ENCODE data around the gene LITAF.

The LITAF gene

DNA sequence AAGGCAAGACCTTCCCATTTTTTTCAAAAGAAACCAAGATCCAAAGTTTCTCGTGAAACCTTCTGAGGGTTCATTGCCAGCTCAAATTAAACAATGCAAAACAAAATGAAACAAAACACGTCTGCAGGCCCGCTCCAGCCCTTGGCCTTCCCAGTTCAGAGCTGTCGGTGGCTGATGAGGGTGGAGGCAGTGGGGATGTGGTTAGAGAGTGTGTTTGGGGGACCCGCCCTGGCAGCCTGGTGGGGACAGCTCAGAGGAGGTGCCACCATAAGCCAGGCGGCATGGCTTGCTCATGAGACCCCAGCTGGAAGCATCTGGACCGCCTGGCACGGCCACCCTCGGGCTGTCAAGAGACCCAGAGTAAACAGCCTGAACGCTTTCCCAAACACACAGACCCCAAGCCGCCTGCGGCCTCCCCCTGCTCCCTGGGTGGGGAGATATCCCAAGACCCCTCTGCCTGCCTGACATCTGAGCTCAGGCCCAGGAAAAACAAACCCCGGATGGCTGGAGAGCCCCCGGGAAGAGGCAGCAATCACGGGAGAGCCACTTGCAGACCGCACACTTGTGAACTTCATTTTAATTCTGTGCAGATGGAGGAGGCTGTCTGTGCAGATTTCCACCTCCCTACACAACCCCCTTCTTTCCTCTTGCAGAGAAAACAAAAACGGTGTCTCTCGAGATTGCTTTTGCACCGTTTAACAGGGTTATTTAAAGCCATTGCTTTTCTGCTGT is 35.4 kb upstream of the LITAF start:
- FAIRE-seq (peak; percentile 28), DNase-seq (ENCODE audit: insufficient read length, low spot score) (no peak)
- TF ChIP-seq TAF1 (IDR thresholded peaks at IDR 0.05; ENCODE audit: low read depth, low read length) (no peak), SPI1 (IDR thresholded peaks at IDR 0.05; ENCODE audit: low read depth, low read length) (no peak), PAX5 (IDR thresholded peaks at IDR 0.05; ENCODE audit: insufficient read depth, low read length, severe bottlenecking) (no peak), POU2F2 (IDR thresholded peaks at IDR 0.05; ENCODE audit: low read depth, low read length) (no peak), POLR2A (IDR thresholded peaks at IDR 0.05; ENCODE audit: low read depth, low read length) (no peak), POLR2AphosphoS5 (IDR thresholded peaks at IDR 0.05; ENCODE audit: low read depth, low read length) (no peak)

GRCh38 chr16:11621539-11621919 is 34.8 kb upstream of the LITAF start:
- no peak for FAIRE-seq
- TF ChIP-seq POU2F2 (IDR thresholded peaks at IDR 0.05; ENCODE audit: low read depth, low read length) (no peak), SPI1 (IDR thresholded peaks at IDR 0.05; ENCODE audit: low read depth, low read length) (no peak), POLR2A (IDR thresholded peaks at IDR 0.05; ENCODE audit: low read depth, low read length) (no peak), PAX5 (IDR thresholded peaks at IDR 0.05; ENCODE audit: insufficient read depth, low read length, severe bottlenecking) (no peak), POLR2AphosphoS5 (IDR thresholded peaks at IDR 0.05; ENCODE audit: low read depth, low read length) (no peak), TAF1 (IDR thresholded peaks at IDR 0.05; ENCODE audit: low read depth, low read length) (no peak)
- DNase-seq (ENCODE audit: insufficient read length, low spot score) = no peak

DNA sequence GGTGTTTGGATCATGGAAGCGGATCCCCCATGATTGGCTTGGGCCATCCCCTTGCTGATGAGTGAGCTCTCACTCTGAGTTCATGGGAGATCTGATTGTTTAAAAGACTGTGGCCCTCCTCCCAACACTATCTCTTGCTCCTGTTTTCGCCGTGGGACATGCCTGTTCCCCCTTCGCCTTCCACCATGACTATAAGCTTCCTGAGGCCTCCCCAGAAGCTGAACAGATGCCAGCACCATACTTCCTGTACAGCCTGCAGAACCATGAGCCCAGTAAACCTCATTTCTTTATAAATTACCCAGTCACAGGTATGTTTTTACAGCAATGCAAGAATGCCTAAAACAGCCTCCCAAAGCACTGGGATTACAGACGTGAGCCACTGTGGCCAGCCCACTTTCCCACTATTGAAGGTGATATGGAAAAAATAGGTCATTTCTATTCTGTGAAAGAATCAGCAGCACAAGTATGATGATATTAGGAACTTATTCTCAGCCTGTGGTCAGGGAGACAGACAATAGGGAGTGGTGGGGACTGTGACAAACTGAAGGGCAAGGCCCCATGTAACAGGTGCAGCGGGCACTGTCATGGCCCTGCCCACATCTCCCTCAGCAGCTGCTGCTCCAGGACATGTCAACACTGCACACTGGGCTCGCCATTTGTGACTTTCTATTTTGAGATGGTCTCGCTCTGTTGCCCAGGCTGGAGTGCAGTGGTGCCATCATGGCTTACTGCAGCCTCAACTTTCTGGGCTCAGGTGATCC is 33.7 kb upstream of the LITAF start:
- DNase-seq (ENCODE audit: insufficient read length, low spot score) (no peak), FAIRE-seq (no peak)
- TF ChIP-seq POU2F2 (IDR thresholded peaks at IDR 0.05; ENCODE audit: low read depth, low read length) (no peak), SPI1 (IDR thresholded peaks at IDR 0.05; ENCODE audit: low read depth, low read length) (no peak), TAF1 (IDR thresholded peaks at IDR 0.05; ENCODE audit: low read depth, low read length) (no peak), PAX5 (IDR thresholded peaks at IDR 0.05; ENCODE audit: insufficient read depth, low read length, severe bottlenecking) (no peak), POLR2AphosphoS5 (IDR thresholded peaks at IDR 0.05; ENCODE audit: low read depth, low read length) (no peak), POLR2A (IDR thresholded peaks at IDR 0.05; ENCODE audit: low read depth, low read length) (no peak)

DNA sequence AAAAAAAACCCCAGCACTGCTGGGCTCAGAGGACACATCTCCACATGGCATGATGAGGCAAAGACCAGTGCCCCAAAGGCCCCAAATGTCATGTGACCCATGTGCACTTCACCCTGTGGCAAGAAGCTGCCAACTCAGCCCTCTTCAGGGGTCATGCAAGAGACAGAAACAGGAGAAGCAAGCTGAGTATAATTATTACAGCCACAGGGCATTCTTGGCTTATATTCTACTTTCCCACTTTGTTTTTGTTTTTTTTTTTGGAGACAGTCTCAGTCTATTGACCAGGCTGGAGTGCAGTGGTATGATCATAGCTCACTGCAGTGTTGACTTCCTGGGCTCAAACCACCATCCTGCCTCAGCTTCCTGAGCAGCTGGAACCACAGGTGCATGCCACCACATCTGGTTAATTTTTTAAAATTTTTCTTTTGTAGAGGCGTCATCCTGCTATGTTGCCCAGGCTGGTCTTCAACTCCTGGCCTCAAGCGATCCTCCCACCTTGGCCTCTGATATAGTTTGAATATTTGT is 32.7 kb upstream of the LITAF start:
- DNase-seq (ENCODE audit: insufficient read length, low spot score) (no peak), FAIRE-seq (no peak)
- TF ChIP-seq SPI1 (IDR thresholded peaks at IDR 0.05; ENCODE audit: low read depth, low read length) (no peak), TAF1 (IDR thresholded peaks at IDR 0.05; ENCODE audit: low read depth, low read length) (no peak), POLR2AphosphoS5 (IDR thresholded peaks at IDR 0.05; ENCODE audit: low read depth, low read length) (no peak)

DNA sequence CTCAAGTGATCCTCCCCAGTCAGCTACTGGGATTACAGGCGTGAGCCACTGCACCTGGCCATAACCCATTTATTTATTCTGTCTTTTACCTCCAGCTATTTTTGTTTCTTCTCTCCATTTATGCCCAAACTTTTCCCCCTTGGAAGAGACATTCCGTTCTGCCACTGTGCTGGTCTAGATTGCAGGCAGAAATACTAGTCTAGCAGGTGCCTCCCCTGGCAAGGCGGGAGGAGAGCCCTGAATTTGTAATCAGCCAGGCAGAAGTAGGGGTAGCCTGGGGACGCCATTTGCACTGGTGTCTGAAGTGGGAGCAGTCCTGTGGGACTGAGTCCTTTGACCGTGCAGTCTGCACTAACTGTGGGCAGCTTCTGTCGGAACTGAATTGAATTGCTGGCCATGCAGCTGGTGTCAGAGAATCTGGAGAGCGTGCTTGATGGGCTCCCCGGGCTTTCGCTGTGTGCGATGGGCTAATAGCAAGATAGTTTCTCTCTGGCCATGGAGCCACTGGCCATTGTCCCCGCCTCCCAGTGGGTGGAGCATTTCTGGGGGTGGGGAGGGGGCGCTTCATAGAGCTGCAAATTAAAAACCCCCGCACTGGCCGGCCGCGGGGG is 31.5 kb upstream of the LITAF start:
- TF ChIP-seq SPI1 (IDR thresholded peaks at IDR 0.05; ENCODE audit: low read depth, low read length) (no peak), PAX5 (IDR thresholded peaks at IDR 0.05; ENCODE audit: insufficient read depth, low read length, severe bottlenecking) (no peak), POLR2AphosphoS5 (IDR thresholded peaks at IDR 0.05; ENCODE audit: low read depth, low read length) (no peak), POLR2A (IDR thresholded peaks at IDR 0.05; ENCODE audit: low read depth, low read length) (no peak), TAF1 (IDR thresholded peaks at IDR 0.05; ENCODE audit: low read depth, low read length) (no peak), POU2F2 (IDR thresholded peaks at IDR 0.05; ENCODE audit: low read depth, low read length) (no peak)

GRCh38 chr16:11615748-11616447 is 29.2 kb upstream of the LITAF start:
- TF ChIP-seq POU2F2 (IDR thresholded peaks at IDR 0.05; ENCODE audit: low read depth, low read length) (no peak), PAX5 (IDR thresholded peaks at IDR 0.05; ENCODE audit: insufficient read depth, low read length, severe bottlenecking) (no peak), POLR2AphosphoS5 (IDR thresholded peaks at IDR 0.05; ENCODE audit: low read depth, low read length) (no peak)
- DNase-seq (ENCODE audit: insufficient read length, low spot score) = no peak
- no peak for FAIRE-seq

More for the DNA sequence above, 31.5 kb upstream of the LITAF start:
- FAIRE-seq (no peak), DNase-seq (ENCODE audit: insufficient read length, low spot score) (no peak)

DNA sequence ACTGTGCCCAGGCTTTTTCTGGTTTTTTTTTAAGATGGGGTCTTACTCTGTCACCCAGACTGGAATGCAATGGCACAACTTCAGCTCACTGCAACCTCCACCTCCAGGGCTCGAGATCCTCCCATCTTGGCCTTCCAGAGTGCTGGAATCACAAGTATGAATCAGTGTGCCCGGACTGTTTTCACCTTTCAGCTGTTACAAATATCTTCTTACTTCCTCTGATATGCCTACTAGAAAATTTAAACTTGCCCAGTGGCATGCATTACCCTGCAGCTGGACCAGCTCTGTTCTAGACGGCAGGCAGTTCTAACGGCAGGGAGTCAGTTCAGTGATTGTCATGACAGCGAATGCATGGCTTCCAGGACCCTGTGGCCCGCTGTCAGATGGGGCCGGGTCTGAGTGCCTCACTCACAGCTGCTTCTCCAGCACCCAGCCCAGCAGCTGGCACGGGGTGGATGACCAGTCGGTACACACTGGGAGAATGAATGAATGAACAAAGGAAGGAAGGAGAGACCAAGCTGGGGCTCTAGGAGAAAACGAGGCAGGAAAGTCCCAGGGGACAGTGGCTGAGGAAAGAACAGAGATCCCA is 28.0 kb upstream of the LITAF start:
- no peak for TF ChIP-seq PAX5 (IDR thresholded peaks at IDR 0.05; ENCODE audit: insufficient read depth, low read length, severe bottlenecking)
- no peak for TF ChIP-seq POLR2AphosphoS5 (IDR thresholded peaks at IDR 0.05; ENCODE audit: low read depth, low read length)
- TF ChIP-seq TAF1 (IDR thresholded peaks at IDR 0.05; ENCODE audit: low read depth, low read length) = no peak
- no peak for TF ChIP-seq SPI1 (IDR thresholded peaks at IDR 0.05; ENCODE audit: low read depth, low read length)
- no peak for TF ChIP-seq POLR2A (IDR thresholded peaks at IDR 0.05; ENCODE audit: low read depth, low read length)
- TF ChIP-seq POU2F2 (IDR thresholded peaks at IDR 0.05; ENCODE audit: low read depth, low read length) = no peak
- no peak for FAIRE-seq
- no peak for DNase-seq (ENCODE audit: insufficient read length, low spot score)

DNA sequence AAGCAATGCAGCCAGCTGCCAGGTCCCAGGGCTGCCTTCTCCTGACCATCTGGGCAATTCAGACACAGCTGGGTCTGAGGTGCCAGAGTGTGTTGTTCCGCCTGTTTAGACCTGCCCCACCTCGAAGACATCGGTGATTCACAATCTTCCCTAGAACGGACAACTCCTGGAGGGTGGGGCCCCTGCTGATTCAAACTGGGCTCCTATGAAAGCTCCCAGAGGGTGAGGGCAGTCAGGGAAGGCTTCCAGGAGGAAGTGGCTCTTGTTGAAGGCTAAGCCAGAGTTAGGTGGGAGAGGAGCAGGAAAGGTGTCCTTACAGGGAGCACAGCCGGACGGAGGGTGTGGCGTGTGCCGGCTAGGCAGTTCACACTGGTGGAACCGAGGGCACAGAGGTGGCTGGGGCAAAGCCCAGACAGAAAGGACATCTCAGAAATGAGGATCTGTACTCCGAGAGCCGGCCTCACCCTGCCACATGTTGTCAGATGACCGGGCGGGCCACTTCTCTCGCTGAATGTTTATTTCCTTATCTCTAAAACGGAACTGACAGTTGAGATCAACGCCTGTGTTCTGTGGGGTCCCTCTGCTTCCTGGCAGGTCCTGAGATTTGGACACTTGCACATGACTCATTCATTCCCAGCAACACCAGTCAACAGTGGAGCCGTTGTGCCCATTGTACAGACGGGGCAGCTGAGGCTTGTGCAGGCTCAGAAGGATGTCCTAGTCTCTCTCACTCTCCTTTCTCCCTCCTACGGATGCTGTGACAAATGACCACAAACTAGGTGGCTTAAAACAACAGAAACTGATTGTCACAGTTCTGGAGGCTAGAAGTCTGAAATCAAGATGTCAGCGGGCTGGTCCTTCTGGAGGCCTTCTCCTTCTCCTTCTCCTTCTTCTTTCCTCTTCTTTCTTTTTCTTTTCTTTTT is 26.9 kb upstream of the LITAF start:
- peak; percentile 85 for FAIRE-seq

More for the DNA sequence above, 26.9 kb upstream of the LITAF start:
- DNase-seq (ENCODE audit: insufficient read length, low spot score) = no peak
- peak; percentile 23; the same call in 1 of the 2 replicates for TF ChIP-seq TAF1 (IDR thresholded peaks at IDR 0.05; ENCODE audit: low read depth, low read length)
- 0 out of 2 replicates have a peak, but pooled peaks have one; percentile 35 for TF ChIP-seq SPI1 (IDR thresholded peaks at IDR 0.05; ENCODE audit: low read depth, low read length)
- no peak for TF ChIP-seq POU2F2 (IDR thresholded peaks at IDR 0.05; ENCODE audit: low read depth, low read length)

Measured in GM12891 (cell line).